Suprapubic skin (tissue), 4 donors: ENCODE results near the gene CGNL1. TPM values are rescaled to one million over a fixed set of nuclear protein-coding genes. Genes with fewer than 3 reads are reported as not detected.

Source experiments
- DNase-seq, 2 donors: peaks; one replicate each; pipeline ENCODE4 v3.0.0-alpha.2; 2019; ENCODE audit warnings: low spot score in 2 of 2
- H3K27ac ChIP-seq: fragments of 200-600 bp; sonication (generic); one replicate; pipeline ENCODE4 v1.5.1; 2019
- H3K27me3 ChIP-seq: fragments of 200-600 bp; sonication (generic); one replicate; pipeline ENCODE4 v1.5.1; 2019
- H3K36me3 ChIP-seq: fragments of 200-600 bp; sonication (generic); one replicate; pipeline ENCODE4 v1.5.1; 2019
- H3K4me1 ChIP-seq: fragments of 200-600 bp; sonication (generic); one replicate; pipeline ENCODE4 v1.5.1; 2019
- H3K4me3 ChIP-seq: fragments of 200-600 bp; sonication (generic); one replicate; pipeline ENCODE4 v1.5.1; 2019; ENCODE audit warnings: mild to moderate bottlenecking
- H3K9me3 ChIP-seq: fragments of 200-600 bp; sonication (generic); one replicate; pipeline ENCODE4 v1.5.1; 2019
- CTCF ChIP-seq, 2 donors: fragments of 200-600 bp in 1 of 2; fragments of 450-650 bp in 1 of 2; sonication (generic) in 1 of 2; IDR thresholded peaks; one replicate each; pipeline ENCODE4 v1.5.1; 2016 to 2019; ENCODE audit warnings: antibody characterized with exemption in 2 of 2, mild to moderate bottlenecking in 1 of 2, moderate library complexity in 1 of 2
- EP300 ChIP-seq: sonication (generic); formaldehyde crosslinking; IDR thresholded peaks from one replicate; pipeline ENCODE4 v1.6.1; 2017; ENCODE audit warnings: antibody characterized with exemption
- POLR2A ChIP-seq, 2 donors: fragments of 450-650 bp; IDR thresholded peaks; one replicate each; pipeline ENCODE4 v1.6.1; 2017; ENCODE audit warnings: antibody characterized with exemption in 2 of 2, mild to moderate bottlenecking in 2 of 2, moderate library complexity in 2 of 2
- POLR2AphosphoS5 ChIP-seq, 3 donors: sonication (generic); formaldehyde crosslinking; IDR thresholded peaks; one replicate each; pipeline ENCODE4 v1.6.1; 2017; ENCODE audit warnings: antibody characterized with exemption in 3 of 3
- WGBS: methylation state at CpG from one replicate; pipeline ENCODE4 v1.1.5; 2018; 5-methylcytosine and 5-hydroxymethylcytosine counted together
- total RNA-seq, 4 donors: library from RNA; depleted of rRNA; stranded (reverse); fragments of >200 nt; gene quantifications; one replicate each; pipeline ENCODE4 v1.1.0, GENCODE V29; 2016

CGNL1 gene
- total RNA-seq, 4 donors from 2014 or later, result 7.1 to 27.0 (median 14.2) TPM

GRCh38 chr15:57438166-57438565 lies 61.9 kb downstream of the CGNL1 start:
- Histone ChIP-seq H3K4me1 (no peaks in the 10 kb centered on the region), H3K4me3 (no peak overlapping the region), H3K27ac (no peak overlapping the region), H3K27me3 (no peaks in the 10 kb centered on the region), H3K36me3 (no peaks in the 10 kb centered on the region), H3K9me3 (no peaks in the 10 kb centered on the region)
- DNase-seq, result no peak
- no peak for TF ChIP-seq CTCF (IDR thresholded peaks at IDR 0.05)
- TF ChIP-seq POLR2AphosphoS5 (IDR thresholded peaks at IDR 0.05), result no peak
- no peak for TF ChIP-seq EP300
- TF ChIP-seq POLR2A (IDR thresholded peaks at IDR 0.05), result no peak
- WGBS, result 93% methylated on average over 6 of the region's 6 CpGs

- H3K27ac ChIP-seq, result no peak overlapping the region
- DNase-seq, result no peak
- H3K4me1 ChIP-seq, result no peaks in the 10 kb centered on the region
- no peaks in the 10 kb centered on the region for H3K36me3 ChIP-seq
- TF ChIP-seq CTCF (IDR thresholded peaks at IDR 0.05) (no peak), POLR2AphosphoS5 (IDR thresholded peaks at IDR 0.05) (no peak), EP300 (no peak)
- H3K27me3 ChIP-seq, result no peaks in the 10 kb centered on the region
- WGBS, result 93% methylated on average over 26 of the region's 26 CpGs
- H3K9me3 ChIP-seq, result no peaks in the 10 kb centered on the region
- H3K4me3 ChIP-seq, result no peak overlapping the region
Measured at GRCh38 chr15:57439128-57440027, 63.1 kb downstream of the CGNL1 start.

- H3K4me3 ChIP-seq, result no peak overlapping the region
- H3K27ac ChIP-seq, result no peak overlapping the region
Measured at GRCh38 chr15:57440167-57440566, 63.9 kb downstream of the CGNL1 start.

GRCh38 chr15:57440799-57441198 lies 64.5 kb downstream of the CGNL1 start:
- Histone ChIP-seq H3K4me1 (peaks cover 8% of the 10 kb centered on the region), H3K27ac (no peak overlapping the region), H3K36me3 (no peaks in the 10 kb centered on the region), H3K9me3 (no peaks in the 10 kb centered on the region), H3K27me3 (no peaks in the 10 kb centered on the region), H3K4me3 (no peak overlapping the region)
- 0% methylated on average over 1 of the region's 1 CpG for WGBS
- no peak for TF ChIP-seq POLR2AphosphoS5 (IDR thresholded peaks at IDR 0.05)
- DNase-seq, result no peak

More at GRCh38 chr15:57440167-57440566, 63.9 kb downstream of the CGNL1 start:
- DNase-seq, result no peak
- Histone ChIP-seq H3K4me1 (peaks cover 1% of the 10 kb centered on the region), H3K36me3 (no peaks in the 10 kb centered on the region), H3K27me3 (no peaks in the 10 kb centered on the region), H3K9me3 (no peaks in the 10 kb centered on the region)
- 81% methylated on average over 3 of the region's 3 CpGs for WGBS
- TF ChIP-seq POLR2AphosphoS5 (IDR thresholded peaks at IDR 0.05) (no peak), CTCF (IDR thresholded peaks at IDR 0.05) (no peak), EP300 (no peak)

- WGBS, result 93% methylated on average over 3 of the region's 3 CpGs
- Histone ChIP-seq H3K27me3 (no peaks in the 10 kb centered on the region), H3K27ac (no peak overlapping the region), H3K36me3 (no peaks in the 10 kb centered on the region), H3K4me1 (peaks cover 10% of the 10 kb centered on the region), H3K9me3 (no peaks in the 10 kb centered on the region), H3K4me3 (no peak overlapping the region)
- DNase-seq, result no peak
- no peak for TF ChIP-seq POLR2AphosphoS5 (IDR thresholded peaks at IDR 0.05)
- TF ChIP-seq POLR2A (IDR thresholded peaks at IDR 0.05), result no peak
- no peak for TF ChIP-seq CTCF (IDR thresholded peaks at IDR 0.05)
Measured at GRCh38 chr15:57442335-57442734, 66.0 kb downstream of the CGNL1 start.
